ENCODE measurements around the gene CTDP1.

DNA sequence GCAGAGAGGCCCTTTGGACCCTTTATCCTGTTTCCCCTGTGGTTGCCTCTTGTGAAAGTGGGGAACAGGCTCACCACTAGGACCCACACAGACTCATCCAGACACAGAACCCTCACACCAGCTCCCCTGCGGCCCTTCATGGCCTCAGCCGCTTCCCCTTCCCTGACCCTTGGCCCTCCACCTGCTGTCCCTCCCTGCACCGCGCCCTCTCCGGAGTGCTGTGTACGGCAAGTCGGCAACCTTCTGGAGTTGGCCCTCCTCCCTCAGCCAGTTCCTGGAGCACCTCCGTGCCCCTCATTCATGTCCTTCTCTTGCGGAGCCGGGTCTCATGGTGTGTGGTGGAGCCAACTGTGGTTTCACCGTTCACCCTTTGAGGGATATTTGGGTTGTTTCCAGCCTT is 44.0 kb downstream of the CTDP1 start:
- TF ChIP-seq, protein P1, sequence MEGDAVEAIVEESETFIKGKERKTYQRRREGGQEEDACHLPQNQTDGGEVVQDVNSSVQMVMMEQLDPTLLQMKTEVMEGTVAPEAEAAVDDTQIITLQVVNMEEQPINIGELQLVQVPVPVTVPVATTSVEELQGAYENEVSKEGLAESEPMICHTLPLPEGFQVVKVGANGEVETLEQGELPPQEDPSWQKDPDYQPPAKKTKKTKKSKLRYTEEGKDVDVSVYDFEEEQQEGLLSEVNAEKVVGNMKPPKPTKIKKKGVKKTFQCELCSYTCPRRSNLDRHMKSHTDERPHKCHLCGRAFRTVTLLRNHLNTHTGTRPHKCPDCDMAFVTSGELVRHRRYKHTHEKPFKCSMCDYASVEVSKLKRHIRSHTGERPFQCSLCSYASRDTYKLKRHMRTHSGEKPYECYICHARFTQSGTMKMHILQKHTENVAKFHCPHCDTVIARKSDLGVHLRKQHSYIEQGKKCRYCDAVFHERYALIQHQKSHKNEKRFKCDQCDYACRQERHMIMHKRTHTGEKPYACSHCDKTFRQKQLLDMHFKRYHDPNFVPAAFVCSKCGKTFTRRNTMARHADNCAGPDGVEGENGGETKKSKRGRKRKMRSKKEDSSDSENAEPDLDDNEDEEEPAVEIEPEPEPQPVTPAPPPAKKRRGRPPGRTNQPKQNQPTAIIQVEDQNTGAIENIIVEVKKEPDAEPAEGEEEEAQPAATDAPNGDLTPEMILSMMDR (IDR thresholded peaks at IDR 0.05; ENCODE audit: poor library complexity): no peak
- no peak for TF ChIP-seq EZH2phosphoT487 (IDR thresholded peaks at IDR 0.05; ENCODE audit: low read depth, severe bottlenecking, unreplicated experiment)
- no peak for TF ChIP-seq EZH2 (IDR thresholded peaks at IDR 0.05; ENCODE audit: borderline replicate concordance)

All from hepatocyte (in vitro differentiated cells).